HG03175 (cell line): ENCODE results near the gene ITPKB.
"Not testable (repeated sequence)": the region's sequence is repeated elsewhere in the genome, so short reads cannot be mapped to it uniquely, and the experiment has no call there.

Experiments used
- ATAC-seq: cut with Tn5 transposase; IDR thresholded peaks from one replicate; pipeline ENCODE4 v1.9.1; 2021; ENCODE audit warnings: mild to moderate bottlenecking, moderate library complexity; ENCODE audit not compliant: unreplicated experiment

The ITPKB gene

DNA sequence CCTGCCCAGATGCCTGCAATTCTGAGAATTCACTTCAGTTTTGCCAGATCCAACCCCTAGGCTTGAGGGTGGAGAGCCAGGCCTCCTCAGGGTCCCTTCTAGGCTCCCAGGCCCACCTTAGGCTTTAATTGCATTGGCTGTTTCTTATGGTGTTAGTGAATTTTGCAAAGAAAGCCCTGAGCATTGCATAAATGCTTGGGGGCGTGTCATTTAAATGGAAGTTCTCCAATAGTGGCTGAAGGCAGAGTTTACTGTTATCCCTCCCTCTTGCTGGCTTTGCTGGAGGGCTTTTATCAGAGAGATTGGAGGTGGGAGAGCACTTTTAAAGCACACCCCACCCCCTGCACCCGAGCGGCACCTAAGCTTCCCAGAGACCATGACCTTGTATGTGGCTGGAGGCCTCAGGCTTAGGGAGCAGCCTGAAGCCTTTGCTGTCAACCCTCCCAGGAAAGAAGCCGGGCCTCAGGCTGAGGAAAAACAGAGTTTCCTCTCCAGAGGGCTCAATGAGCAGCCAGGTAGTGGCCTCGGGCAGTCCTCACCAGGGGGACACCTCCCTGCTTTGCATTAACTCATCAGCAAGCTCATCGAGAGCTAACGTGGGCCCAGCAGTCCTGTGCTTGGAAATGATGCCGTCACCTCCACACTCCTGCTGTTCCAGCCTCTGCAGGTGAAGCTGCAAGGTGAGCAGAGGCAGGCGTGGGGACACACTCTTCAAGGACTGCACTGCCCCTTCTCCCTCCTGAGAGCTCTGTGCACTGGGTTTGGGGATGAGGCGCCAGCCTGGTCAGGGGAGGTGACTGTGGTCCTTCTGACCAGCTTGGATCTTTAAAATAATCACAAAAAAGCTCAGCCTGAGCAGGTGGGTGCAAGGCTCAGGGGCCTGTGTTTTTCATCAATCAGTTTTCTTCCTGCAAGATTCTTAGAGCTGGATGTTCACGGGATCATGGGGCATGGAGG, 132.5 kb downstream of the ITPKB start:
- no peak for ATAC-seq

DNA sequence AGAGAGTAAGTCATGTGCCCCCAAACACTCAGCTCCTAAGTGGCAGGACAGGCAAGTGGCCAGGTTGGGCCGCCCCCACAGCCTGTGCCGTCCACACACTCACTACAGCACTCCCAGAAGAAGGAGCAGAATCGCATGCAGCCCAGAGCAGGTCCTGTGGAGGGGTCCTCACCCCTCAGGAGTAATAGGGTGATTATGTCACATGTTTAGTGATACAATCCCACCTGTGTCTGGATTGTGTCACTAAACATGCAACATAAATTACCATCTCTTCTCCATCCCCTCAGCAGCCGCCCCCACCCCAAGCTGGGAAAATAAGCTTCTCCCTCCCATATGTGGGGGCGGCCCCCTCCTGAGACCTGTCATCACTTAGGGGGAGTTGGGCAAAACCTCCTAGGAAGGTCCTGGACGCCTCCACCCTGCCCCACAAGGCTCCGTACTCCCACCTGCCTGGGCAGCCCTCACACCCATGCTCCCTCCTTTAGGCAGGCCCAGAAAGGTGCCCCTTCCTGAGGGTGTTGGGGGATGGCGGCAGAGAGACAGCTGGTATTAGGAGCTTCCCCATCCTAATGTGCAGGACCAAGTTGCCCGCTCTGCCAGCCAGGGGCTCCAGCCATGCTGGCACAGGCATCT, 133.6 kb downstream of the ITPKB start:
- ATAC-seq = no peak

DNA sequence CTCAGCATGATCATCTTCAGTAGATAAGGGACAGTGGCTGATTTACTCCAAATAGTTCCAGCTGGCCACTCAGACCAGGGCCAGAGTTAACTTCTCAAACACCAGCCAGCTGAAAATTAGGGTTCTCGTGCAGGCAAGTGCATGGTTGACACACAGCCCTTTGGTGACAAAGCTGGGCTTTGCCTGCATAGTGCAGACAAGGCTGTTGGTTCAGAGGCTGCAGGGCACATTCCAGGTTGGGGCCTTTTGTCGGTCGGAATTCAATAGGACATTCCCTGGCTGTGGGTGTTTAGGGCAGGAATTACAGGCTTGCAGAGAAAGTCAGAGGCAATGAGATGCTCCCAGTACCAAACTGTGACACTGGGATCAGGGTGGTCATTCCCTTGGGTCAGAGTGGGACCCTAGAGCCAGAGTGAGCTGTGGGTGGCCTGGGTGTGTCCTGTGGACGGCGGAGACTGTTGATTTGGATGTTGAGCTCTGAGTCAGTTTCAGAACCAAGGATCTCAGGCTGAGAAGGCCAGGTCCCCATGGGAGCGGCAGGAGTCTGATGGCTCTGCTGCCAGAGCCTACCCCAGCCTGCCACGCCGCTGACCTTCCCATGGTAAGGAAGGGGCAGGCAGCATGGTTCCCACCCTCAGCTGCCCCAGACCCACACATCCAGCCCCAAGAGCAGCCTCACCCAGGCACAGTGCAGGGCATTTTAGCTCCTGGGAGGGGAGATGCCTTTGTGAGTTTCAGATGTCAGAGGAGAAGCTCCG, 134.3 kb downstream of the ITPKB start:
- ATAC-seq = no peak

DNA sequence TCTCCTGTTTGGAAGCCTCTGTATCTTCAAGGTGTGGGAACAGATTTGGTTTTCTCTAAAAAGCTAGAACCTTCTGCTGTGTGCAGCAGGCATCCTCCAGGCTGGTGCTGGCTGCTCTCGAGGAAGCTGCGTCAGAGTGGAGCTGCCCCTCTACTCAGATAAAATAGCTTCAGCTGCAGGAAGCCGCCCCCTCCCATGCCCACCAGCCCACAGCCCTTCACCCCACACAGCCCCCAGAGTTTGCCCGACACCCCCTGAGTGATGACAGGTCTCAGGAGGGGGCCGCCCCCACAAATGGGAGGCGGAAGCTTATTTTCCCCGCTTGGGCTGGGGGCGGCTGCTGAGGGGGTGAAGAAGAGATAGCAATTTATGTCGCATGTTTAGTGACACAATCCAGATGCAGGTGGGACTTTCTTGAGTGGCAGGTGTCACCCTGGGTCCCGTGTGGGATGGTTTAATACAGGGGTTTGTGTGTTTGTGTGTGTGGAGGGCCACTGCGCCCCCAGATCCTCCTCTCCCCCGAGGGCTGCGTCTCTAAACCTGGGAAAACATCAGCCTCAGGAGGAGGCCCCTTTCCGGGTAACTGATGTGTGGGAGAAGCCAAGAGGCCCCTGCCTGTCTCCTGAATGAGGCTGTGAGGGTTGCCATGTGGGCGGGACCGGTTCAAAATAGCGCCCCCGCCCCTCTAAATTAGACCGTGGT, 135.1 kb downstream of the ITPKB start:
- ATAC-seq = no peak

DNA sequence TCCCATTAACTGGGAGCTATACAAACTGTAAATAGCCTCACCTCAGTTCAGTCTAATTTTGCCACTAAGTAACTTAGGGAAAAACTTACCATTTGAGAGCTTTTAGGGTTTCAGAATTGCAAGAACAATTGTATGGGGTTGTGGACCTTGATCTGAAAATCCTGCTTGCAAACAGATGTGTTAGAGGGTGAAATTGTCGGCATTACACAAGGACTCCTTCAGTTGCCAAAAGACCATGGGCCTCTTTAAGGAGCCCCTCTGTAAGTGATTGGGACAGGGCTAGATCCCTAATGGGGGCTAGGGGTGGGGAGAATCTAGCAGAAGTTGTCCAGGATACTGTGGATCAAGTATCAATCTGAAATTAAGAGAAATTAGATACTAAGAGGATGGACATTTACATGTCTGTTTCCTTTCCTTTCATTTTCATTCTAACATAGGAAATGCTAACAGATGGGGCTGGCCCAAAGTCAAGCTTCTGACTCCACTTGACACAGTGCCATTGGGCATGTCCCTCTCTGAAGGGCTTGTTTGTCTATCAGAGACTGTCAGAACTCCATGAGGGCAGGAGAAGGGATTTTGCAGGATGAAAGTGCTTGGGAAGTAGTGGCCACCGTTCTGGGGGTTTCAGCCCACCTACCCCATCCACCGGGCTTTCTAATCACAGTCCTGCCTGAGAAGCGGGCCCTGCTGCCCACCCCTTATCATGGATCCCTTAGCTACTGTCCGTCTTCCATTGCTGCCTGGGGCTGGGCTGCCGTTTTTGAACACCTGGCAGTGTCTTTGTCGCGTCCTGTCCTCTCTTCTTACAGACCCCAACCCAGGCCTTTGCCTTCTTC, 135.8 kb downstream of the ITPKB start:
- no peak for ATAC-seq

DNA sequence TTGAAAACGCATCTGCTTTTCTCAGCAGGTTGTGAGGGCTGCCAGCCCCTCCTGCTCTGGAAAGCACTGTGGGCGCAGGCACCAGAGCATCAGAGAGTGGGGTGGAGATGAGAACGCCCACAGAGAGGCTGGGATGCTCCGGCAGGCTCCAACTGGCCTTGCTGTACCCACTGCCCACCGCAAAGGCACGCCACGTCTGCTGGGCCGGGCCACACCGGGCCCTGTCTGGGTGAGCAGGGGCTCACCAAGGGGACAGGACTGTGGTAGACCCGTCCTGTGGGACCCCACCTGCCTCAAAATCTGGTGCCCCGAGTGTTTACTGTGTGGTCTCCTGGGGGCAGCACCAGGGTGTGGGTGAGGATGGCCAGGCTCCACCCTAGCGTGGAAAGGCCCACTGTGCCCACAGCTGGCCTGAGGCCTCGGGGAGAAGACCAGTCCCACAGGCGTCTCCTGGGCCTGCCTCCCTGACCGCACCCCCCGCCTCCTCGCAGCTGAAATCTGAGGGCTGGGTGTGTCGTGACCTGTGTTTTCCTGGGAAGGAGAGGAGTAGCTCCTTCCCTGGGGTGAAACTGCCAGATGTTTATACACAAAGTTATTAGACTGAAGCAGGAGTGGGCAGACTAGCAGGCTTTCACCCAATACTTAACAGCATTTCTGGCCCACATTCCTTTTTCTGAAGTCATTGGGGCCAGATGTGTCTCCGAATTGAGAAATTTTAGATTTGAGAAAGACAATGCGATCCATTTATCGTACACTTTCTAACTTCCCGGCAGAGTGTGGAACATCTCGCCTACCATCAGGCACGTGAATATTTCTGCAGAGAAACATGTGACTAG, 136.7 kb downstream of the ITPKB start:
- no peak for ATAC-seq

DNA sequence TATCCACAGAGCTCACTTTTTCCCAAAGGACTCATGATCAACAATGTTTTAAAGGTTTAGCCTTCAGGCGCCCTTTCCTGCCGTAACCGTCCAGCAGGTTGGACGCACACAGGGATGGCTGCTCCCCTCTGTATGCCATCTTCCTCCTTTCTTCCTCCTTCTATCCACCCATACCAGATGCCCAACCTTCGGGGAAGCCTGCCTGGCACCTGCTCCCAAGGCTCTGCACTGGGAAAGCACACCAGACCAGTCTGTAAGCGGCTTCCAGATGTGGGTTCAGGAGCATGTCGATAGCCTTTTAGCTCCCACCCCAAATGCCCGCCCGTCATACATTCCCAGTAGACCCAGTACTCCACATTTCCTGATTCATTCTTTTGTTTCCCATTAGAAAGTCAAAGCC, 137.6 kb downstream of the ITPKB start:
- no peak for ATAC-seq

DNA sequence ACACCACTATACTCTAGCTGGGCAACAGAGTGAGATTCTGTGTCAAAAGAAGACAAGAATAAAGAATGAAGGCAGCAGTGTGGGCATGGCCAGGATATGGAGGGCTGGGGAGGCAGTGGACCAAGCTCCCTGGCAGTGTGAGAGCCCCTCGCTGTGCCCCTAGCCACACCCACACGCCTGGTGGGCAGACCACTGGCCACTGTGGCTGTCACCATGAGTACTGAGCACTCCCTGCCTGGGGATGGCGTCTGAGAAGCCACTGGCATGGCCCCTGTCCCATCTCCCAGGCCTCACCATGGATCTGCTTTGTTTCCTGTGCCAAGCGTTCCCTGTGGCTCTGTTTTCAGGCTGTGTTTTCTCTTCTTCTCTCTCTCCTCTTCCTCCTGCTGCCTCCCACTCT, 138.8 kb downstream of the ITPKB start:
- ATAC-seq = no peak

DNA sequence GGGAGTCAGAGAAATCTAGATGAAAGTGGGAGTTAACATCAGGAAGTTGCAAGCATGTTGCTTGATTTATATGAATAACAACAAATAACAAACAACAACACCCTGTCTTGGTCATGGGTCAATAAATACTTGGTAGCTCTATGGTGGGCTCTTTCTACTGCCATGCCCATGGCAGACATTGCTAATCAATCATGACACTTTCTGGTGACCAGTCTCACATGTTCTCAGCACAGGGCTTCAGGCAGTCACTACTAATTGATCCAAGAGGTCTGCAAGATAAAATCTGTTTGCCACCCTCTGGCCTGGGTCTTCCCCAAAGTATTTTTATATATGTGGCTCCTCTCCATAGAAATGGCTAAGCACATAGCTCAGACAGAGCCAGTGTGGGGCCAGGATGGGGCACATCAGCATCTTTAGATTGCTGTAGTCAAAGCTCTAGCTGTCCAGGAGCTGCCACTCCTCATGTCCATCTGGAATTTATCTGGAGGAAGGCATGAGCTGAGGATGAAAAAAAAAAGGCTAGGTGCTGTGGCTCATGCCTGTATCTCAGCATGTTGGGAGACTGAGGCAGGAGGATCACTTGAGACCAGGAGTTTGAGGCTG, 139.3 kb downstream of the ITPKB start:
- no peak for ATAC-seq

DNA sequence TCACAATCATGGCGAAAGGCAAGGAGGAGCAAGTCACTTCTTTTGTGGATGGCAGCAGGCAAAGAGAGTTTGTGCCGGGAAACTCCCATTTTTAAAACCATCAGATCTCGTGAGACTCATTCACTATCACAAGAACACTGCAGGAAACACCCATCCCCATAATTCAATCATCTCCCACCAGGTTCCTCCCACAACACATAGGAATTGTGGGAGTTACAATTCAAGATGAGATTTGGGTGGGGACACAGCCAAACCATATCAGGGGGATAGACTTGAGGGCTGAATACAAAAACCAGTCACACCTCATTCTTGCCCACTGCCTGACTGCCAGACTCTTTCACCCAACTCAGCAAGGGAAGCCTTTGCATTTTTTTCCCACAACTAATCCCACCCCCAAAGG, 140.1 kb downstream of the ITPKB start:
- ATAC-seq = not testable (repeated sequence)

DNA sequence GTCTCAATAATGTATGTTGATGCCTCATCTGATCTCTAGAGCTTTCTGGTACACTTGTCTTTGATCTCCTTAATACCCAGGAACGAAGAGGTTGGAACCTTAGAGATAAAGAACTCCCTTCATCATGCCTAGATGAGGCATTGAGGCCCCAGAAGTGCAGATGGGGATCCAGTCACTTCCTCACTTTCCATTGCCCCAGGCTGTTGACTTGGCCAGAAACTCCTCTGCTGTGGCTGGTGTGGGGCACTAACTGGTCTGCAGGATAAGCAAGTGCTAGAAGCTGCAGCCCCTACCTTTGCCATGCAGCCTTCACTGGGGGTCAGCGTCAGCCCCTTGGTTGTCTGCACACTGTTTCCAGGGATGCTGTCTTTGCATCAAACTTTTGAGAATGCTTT, 140.6 kb downstream of the ITPKB start:
- no peak for ATAC-seq

DNA sequence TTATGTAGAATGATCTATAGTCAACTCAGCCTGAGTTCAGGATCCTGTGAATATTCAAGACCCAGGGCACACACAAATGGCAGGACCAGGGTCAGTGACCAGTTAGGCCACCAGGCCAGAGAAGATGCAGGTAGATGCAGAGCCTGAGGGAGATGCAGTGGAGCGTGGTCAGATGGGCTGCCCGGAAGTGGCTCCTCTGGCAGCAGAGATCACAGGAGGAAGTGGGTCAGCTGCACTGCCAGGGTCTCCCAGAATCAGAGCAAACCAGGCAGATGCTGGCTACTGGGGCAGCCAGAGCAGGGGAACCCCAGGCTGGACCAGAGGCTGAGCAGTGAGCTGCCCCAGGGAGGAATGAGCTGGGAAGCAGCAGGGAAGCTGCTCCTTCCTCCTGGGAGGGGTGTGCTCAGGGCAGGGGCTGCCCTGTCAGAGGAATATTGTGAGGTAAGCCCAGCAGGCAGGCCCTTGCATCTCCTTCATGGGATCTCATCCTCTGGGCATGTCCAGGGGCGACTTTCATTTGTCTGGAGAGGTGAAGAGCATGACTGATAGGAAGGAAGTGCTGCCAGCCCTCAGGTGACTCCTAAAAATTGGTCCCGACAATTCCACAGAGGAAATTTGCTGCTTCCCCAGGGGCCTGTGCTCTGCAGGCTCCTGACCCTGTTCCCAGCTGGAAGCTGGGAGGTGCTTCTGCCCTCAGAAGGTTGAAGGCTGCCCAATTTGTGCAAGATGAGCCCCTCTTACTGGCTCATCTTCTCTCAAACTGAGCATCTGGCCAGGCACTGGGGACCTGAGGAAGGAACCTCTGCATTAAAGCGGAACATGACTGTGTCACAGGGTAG, 141.2 kb downstream of the ITPKB start:
- ATAC-seq = no peak

DNA sequence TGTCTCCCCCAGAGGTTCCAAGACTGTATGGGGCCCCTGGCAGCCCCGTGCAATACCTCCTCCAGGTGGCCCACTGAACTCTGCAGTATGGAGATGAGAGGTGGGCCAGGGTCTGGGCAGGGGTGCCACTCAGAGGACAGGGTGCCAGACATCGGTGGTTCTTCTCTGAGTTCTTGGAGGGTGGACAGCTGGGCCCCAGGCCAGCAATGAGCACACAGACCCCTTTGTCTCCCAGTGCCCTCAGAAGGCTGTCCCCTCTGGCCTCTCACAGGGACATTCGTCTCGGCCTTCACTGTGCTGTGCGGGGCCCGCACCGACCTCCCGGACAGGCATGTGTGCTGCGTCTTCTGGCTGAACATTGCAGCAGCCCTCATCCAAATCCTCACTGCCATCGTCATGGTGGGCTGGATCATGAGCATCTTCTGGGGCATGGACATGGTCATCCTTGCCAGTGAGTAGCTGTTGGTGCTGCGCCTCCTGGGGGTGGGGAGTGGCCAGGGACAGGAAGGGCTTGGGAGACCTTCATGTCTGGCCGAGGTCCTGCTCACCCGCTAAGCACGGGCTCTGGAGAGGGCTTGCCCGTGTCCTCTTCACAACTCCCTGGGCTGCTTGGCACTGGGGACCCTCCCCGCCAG, 142.4 kb downstream of the ITPKB start:
- no peak for ATAC-seq

DNA sequence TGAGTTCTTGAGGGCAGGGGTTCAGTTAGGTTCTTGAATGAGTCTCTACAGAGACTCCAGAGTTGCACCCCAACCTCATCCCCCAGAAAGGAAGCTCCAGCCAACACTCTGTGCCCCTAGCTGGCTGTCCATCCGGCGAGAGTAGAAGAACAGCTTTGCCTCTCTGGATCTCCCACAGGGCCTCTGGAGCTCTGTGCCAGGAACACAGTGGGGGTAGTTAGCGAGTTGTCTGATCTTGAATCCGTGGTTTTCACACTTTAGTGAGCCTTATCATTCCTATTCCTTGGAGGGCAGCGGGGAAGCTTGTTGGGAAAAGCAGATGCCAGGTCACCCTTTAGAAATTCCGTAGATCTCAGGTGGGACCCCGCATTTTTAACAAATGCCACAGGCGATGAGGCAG, 145.5 kb downstream of the ITPKB start:
- no peak for ATAC-seq

DNA sequence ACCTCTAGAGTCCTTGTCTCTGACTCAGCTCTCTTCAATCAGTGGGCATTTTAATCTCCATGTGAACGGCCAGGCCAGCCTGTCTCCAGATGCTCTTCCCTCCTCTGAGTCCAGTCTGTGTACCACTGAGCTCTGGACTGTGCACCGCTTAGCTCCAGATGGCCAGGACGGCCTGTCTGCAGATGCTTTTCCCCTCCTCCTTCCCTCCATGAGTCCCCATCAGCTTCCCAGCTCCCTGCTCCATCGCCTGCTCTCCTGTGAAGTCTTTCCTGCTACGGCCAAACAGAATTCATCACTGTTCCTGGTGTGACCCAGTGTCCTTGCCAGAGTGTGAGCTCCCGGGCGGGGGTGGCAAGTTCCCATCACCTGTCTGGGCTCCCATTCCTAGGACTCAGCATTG, 148.5 kb downstream of the ITPKB start:
- ATAC-seq = no peak

DNA sequence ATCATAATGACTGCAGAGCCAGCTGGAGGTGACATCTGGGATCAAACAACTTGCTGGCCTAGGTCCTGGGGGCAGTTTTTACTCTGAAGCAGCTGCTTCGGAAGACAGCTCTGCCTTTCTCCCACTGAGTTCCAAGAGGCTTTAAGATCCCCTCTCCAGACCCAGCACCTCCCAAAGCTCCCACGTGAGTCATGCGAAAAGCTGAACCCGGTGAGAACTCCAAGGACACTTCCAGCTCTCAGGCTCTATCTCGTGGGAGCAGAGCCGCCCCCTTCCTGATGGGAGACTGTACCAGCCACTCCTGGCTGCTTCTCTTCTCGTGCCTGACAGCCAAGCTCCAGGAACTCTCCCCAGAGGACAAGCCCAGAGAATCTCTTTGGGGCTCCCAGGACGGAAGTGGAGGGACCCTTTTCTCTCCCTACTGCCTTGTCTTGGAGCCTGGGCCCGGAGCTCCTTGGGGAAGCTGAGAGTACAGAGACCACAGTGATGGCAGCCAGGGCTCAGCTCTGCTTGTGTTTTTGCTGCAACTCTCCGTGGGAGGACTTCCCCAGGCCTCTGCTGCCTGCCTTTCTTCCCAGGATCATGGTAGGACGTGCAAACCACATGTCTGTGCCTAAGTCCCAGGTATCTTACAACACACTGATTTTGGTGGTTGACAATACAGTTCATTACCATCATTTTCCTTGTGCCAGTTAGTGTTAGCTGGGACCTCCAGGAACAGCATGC, 149.9 kb downstream of the ITPKB start:
- ATAC-seq = no peak

DNA sequence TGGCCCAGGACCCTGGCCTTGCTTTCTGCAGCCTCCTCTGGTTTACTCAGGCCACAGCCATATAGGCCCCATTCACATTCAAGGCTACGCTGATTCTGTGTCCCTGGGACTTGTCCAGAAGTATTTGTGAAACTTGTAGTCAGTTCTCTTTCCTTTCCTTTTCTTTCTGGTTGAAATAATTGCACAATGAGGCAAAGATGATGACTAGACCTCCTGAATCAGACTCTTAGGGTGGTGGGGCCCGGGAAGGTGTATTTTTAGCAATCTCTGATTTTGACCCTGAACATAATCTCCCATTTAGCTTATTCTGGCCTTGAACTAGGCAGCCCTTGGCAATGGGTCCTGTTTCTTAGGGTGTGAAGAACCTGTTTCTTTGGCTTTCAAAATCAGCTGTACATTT, 150.6 kb downstream of the ITPKB start:
- ATAC-seq = no peak
